HEK293 (cell line): ENCODE data around the gene CHST2.

ENCODE experiments used
- CTCF ChIA-PET: fragments of 350-600 bp; formaldehyde crosslinking; extraction: SDS; loops from one replicate; lab custom pipeline; 2021; ENCODE audit warnings: antibody characterized with exemption; lab: Yijun Ruan, JAX
- POLR2A ChIA-PET: fragments of 300-600 bp; formaldehyde crosslinking; extraction: SDS; loops from one replicate; lab custom pipeline; 2020; ENCODE audit warnings: antibody characterized with exemption, inconsistent platforms; lab: Yijun Ruan, JAX
- H3K27ac ChIP-seq: fragments of 200-500 bp; sonication (Bioruptor generic); 2 replicates; pipeline ENCODE4 v1.5.1; 2014; ENCODE audit warnings: low read depth, low read length, control low read depth, inconsistent platforms; ENCODE audit errors: extremely low read depth
- H3K36me3 ChIP-seq, 2 experiments: fragments of 200-500 bp in 1 of 2; sonication (Bioruptor generic) in 1 of 2; 1 replicate in 1 of 2; 2 replicates in 1 of 2; pipeline ENCODE4 v1.5.1; 2014 to 2017; ENCODE audit warnings: inconsistent platforms in 2 of 2, low read length in 2 of 2; ENCODE audit not compliant: control insufficient read depth in 2 of 2, insufficient read depth in 1 of 2
- H3K4me1 ChIP-seq: fragments of 200-500 bp; sonication (Bioruptor generic); 2 replicates; pipeline ENCODE4 v1.5.1; 2014; ENCODE audit warnings: mild to moderate bottlenecking, low read length, inconsistent platforms; ENCODE audit not compliant: control insufficient read depth, insufficient read depth
- H3K4me3 ChIP-seq: 2 replicates; pipeline ENCODE4 v1.5.1; 2011; ENCODE audit warnings: low read depth, mild to moderate bottlenecking, control low read depth, low read length, moderate library complexity
- H3K9me3 ChIP-seq: fragments of 200-500 bp; sonication (Bioruptor generic); 2 replicates; pipeline ENCODE4 v1.5.1; 2014; ENCODE audit warnings: low read depth, low read length, inconsistent platforms; ENCODE audit not compliant: control insufficient read depth, insufficient read depth
- GLI4 ChIP-seq: fragments of 450-650 bp; formaldehyde crosslinking; IDR thresholded peaks from 2 replicates; pipeline ENCODE4 v1.5.1; 2016; ENCODE audit warnings: missing biosample characterization, missing genetic modification characterization
- GLIS1 ChIP-seq: fragments of 450-650 bp; formaldehyde crosslinking; IDR thresholded peaks from 2 replicates; pipeline ENCODE4 v1.5.1; 2016; ENCODE audit warnings: missing biosample characterization, missing genetic modification characterization
- GLIS2 ChIP-seq: fragments of 450-650 bp; formaldehyde crosslinking; IDR thresholded peaks from 2 replicates; pipeline ENCODE4 v1.5.1; 2016; ENCODE audit warnings: missing biosample characterization, missing genetic modification characterization
- HIC1 ChIP-seq: fragments of 450-650 bp; formaldehyde crosslinking; IDR thresholded peaks from 2 replicates; pipeline ENCODE4 v1.5.1; 2016; ENCODE audit warnings: missing biosample characterization, missing genetic modification characterization
- KLF9 ChIP-seq: fragments of 450-650 bp; formaldehyde crosslinking; IDR thresholded peaks from 2 replicates; pipeline ENCODE4 v1.5.1; 2016; ENCODE audit warnings: missing biosample characterization, missing genetic modification characterization, low read depth
- PATZ1 ChIP-seq: fragments of 450-650 bp; formaldehyde crosslinking; IDR thresholded peaks from 2 replicates; pipeline ENCODE4 v1.5.1; 2016; ENCODE audit warnings: missing biosample characterization, missing genetic modification characterization
- SP2 ChIP-seq: fragments of 450-650 bp; formaldehyde crosslinking; IDR thresholded peaks from 2 replicates; pipeline ENCODE4 v1.5.1; 2016; ENCODE audit warnings: missing biosample characterization, missing genetic modification characterization
- TRIM28 ChIP-seq: IDR thresholded peaks from 2 replicates; pipeline ENCODE4 v1.6.1; 2011; ENCODE audit warnings: low read length, control low read depth, borderline replicate concordance
- ZBTB17 ChIP-seq: fragments of 450-650 bp; formaldehyde crosslinking; IDR thresholded peaks from 2 replicates; pipeline ENCODE4 v1.5.1; 2016; ENCODE audit warnings: missing biosample characterization, missing genetic modification characterization
- ZBTB20 ChIP-seq: fragments of 450-650 bp; formaldehyde crosslinking; IDR thresholded peaks from 2 replicates; pipeline ENCODE4 v1.5.1; 2016; ENCODE audit warnings: missing biosample characterization, missing genetic modification characterization
- ZEB2 ChIP-seq: fragments of 450-650 bp; formaldehyde crosslinking; IDR thresholded peaks from 2 replicates; pipeline ENCODE4 v1.5.1; 2016; ENCODE audit warnings: missing biosample characterization, missing genetic modification characterization
- ZNF157 ChIP-seq: fragments of 450-650 bp; formaldehyde crosslinking; IDR thresholded peaks from 2 replicates; pipeline ENCODE4 v1.5.1; 2016; ENCODE audit warnings: missing biosample characterization, missing genetic modification characterization
- ZNF335 ChIP-seq: fragments of 450-650 bp; formaldehyde crosslinking; conservative IDR thresholded peaks from 2 replicates; pipeline ENCODE4 v1.5.1; 2016; ENCODE audit warnings: missing biosample characterization, missing genetic modification characterization
- ZNF423 ChIP-seq: fragments of 450-650 bp; formaldehyde crosslinking; IDR thresholded peaks from 2 replicates; pipeline ENCODE4 v1.5.1; 2016; ENCODE audit warnings: missing biosample characterization, missing genetic modification characterization
- ZNF561 ChIP-seq: fragments of 450-650 bp; IDR thresholded peaks from 2 replicates; pipeline ENCODE4 v1.5.1; 2018; ENCODE audit warnings: missing biosample characterization, missing genetic modification characterization, borderline replicate concordance
- ZNF596 ChIP-seq: fragments of 450-650 bp; IDR thresholded peaks from 2 replicates; pipeline ENCODE4 v1.5.0; 2018; ENCODE audit warnings: missing biosample characterization, mild to moderate bottlenecking, missing genetic modification characterization, moderate library complexity
- ZNF777 ChIP-seq: fragments of 450-650 bp; formaldehyde crosslinking; IDR thresholded peaks from 2 replicates; pipeline ENCODE4 v1.5.1; 2017; ENCODE audit warnings: missing biosample characterization, missing genetic modification characterization, borderline replicate concordance
- ZNF830 ChIP-seq: fragments of 450-650 bp; IDR thresholded peaks from 2 replicates; pipeline ENCODE4 v1.5.0; 2018; ENCODE audit warnings: missing biosample characterization, missing genetic modification characterization, low read depth, mild to moderate bottlenecking, moderate library complexity
- ZSCAN18 ChIP-seq: fragments of 450-650 bp; formaldehyde crosslinking; IDR thresholded peaks from 2 replicates; pipeline ENCODE4 v1.5.1; 2016; ENCODE audit warnings: missing biosample characterization, missing genetic modification characterization
- TF ChIP-seq, protein P1 (sequence below): fragments of 450-650 bp; formaldehyde crosslinking; IDR thresholded peaks from 2 replicates; pipeline ENCODE4 v1.5.1; 2016; ENCODE audit warnings: missing biosample characterization, missing genetic modification characterization
- TF ChIP-seq, protein P2 (sequence below): fragments of 450-650 bp; formaldehyde crosslinking; IDR thresholded peaks from 2 replicates; pipeline ENCODE4 v1.5.1; 2016; ENCODE audit warnings: missing biosample characterization, missing genetic modification characterization

CHST2 gene, protein sequence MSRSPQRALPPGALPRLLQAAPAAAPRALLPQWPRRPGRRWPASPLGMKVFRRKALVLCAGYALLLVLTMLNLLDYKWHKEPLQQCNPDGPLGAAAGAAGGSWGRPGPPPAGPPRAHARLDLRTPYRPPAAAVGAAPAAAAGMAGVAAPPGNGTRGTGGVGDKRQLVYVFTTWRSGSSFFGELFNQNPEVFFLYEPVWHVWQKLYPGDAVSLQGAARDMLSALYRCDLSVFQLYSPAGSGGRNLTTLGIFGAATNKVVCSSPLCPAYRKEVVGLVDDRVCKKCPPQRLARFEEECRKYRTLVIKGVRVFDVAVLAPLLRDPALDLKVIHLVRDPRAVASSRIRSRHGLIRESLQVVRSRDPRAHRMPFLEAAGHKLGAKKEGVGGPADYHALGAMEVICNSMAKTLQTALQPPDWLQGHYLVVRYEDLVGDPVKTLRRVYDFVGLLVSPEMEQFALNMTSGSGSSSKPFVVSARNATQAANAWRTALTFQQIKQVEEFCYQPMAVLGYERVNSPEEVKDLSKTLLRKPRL

GRCh38 chr3:143119009-143119914 lies at the start of gene CHST2:
Gene CHST2 (plus strand): TSS chr3:143119771. CDS start chr3:143120817, 1,046 bp downstream.
- no peak within 1 kb of the TSS; the same call in 1 of the 2 replicates for H3K27ac ChIP-seq

More at GRCh38 chr3:143119009-143119914, at the start of gene CHST2:
- no peaks in the 10 kb centered on the region for H3K9me3 ChIP-seq
- no peaks in the 10 kb centered on the region for H3K4me1 ChIP-seq
- ChIA-PET CTCF (no interaction called here), POLR2A (no interaction called here)
- TF ChIP-seq GLIS2, result peak; percentile 23; the same call in 1 of the 2 replicates
- no peak for TF ChIP-seq ZNF157 (tag by site-specific recombination)
- TF ChIP-seq ZNF335 (tag by site-specific recombination), result peak; percentile 71
- no peak for TF ChIP-seq ZNF596 (tag by site-specific recombination)
- 0 out of 2 replicates have a peak, but pooled peaks have one; percentile 4 for TF ChIP-seq PATZ1 (tag by site-specific recombination)
- TF ChIP-seq ZNF777, result peak; percentile 44; the same call in 1 of the 2 replicates
- no peak for TF ChIP-seq ZSCAN18 (tag by site-specific recombination)
- peak; percentile 52; the same call in 1 of the 2 replicates for TF ChIP-seq ZBTB20 (tag by site-specific recombination)
- TF ChIP-seq, protein P1, sequence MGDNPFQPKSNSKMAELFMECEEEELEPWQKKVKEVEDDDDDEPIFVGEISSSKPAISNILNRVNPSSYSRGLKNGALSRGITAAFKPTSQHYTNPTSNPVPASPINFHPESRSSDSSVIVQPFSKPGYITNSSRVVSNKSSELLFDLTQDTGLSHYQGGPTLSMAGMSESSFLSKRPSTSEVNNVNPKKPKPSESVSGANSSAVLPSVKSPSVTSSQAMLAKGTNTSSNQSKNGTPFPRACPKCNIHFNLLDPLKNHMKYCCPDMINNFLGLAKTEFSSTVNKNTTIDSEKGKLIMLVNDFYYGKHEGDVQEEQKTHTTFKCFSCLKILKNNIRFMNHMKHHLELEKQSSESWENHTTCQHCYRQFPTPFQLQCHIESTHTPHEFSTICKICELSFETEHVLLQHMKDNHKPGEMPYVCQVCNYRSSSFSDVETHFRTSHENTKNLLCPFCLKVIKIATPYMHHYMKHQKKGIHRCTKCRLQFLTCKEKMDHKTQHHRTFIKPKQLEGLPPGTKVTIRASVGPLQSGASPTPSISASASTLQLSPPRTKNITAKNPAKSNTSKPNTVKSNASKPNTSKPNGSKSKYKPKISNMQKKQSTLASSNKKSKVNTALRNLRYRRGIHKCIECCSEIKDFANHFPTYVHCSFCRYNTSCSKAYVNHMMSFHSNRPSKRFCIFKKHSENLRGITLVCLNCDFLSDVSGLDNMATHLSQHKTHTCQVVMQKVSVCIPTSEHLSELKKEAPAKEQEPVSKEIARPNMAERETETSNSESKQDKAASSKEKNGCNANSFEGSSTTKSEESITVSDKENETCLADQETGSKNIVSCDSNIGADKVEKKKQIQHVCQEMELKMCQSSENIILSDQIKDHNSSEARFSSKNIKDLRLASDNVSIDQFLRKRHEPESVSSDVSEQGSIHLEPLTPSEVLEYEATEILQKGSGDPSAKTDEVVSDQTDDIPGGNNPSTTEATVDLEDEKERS (tag by site-specific recombination), result no peak
- no peak for TF ChIP-seq ZNF423 (tag by site-specific recombination)
- TF ChIP-seq ZEB2 (tag by site-specific recombination), result 0 out of 2 replicates have a peak, but pooled peaks have one; percentile 22
- peak; percentile 18; the same call in 1 of the 2 replicates for TF ChIP-seq SP2 (tag by site-specific recombination)
- 0 out of 2 replicates have a peak, but pooled peaks have one; percentile 6 for TF ChIP-seq GLIS1 (tag by site-specific recombination)
- no peak for TF ChIP-seq HIC1 (tag by site-specific recombination)
- no peak for TF ChIP-seq ZNF561
- TF ChIP-seq TRIM28, result no peak
- TF ChIP-seq, protein P2, sequence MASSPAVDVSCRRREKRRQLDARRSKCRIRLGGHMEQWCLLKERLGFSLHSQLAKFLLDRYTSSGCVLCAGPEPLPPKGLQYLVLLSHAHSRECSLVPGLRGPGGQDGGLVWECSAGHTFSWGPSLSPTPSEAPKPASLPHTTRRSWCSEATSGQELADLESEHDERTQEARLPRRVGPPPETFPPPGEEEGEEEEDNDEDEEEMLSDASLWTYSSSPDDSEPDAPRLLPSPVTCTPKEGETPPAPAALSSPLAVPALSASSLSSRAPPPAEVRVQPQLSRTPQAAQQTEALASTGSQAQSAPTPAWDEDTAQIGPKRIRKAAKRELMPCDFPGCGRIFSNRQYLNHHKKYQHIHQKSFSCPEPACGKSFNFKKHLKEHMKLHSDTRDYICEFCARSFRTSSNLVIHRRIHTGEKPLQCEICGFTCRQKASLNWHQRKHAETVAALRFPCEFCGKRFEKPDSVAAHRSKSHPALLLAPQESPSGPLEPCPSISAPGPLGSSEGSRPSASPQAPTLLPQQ (tag by site-specific recombination), result 0 out of 2 replicates have a peak, but pooled peaks have one; percentile 11
- TF ChIP-seq ZNF830 (tag by site-specific recombination), result no peak
- no peak for TF ChIP-seq GLI4 (tag by site-specific recombination)
- 0 out of 2 replicates have a peak, but pooled peaks have one; percentile 27 for TF ChIP-seq ZBTB17 (tag by site-specific recombination)
- 0 out of 2 replicates have a peak, but pooled peaks have one; percentile 30 for TF ChIP-seq KLF9 (tag by site-specific recombination)
- peaks cover 0 to 5% of the 10 kb centered on the region in 2 experiments; a peak in 1 of 3 replicates for H3K36me3 ChIP-seq
- peak within 1 kb of the TSS; percentile 81 for H3K4me3 ChIP-seq
